H1 (cell line): ENCODE measurements around the gene SLC23A1. TPM values are rescaled to one million over a fixed set of nuclear protein-coding genes. Genes with fewer than 3 reads are reported as not detected.

ENCODE experiments used
- CTCF ChIA-PET: fragments of 300-600 bp; sonication (Branson Sonifier 250); formaldehyde crosslinking; loops from one replicate; lab custom pipeline; 2021; ENCODE audit not compliant: partially characterized antibody; lab: Charles Lee
- POLR2A ChIA-PET: fragments of 300-600 bp; sonication (Branson Sonifier 250); formaldehyde crosslinking; loops from one replicate; lab custom pipeline; 2021; ENCODE audit warnings: inconsistent platforms; ENCODE audit not compliant: partially characterized antibody; lab: Charles Lee
- DNase-seq, 2 experiments: peaks; one replicate each; pipeline versions ENCODE4 v3.0.0 to v3.0.0-alpha.2; 2010 to 2022; ENCODE audit warnings: low spot score in 2 of 2, low read depth in 1 of 2, mixed read lengths in 1 of 2
- FAIRE-seq: peaks from 2 replicates; lab custom pipeline; 2011; peaks lifted over from hg19 to GRCh38; lab: Jason Lieb, UNC
- H2AFZ ChIP-seq: 2 replicates; pipeline ENCODE4 v1.8.1; 2012; ENCODE audit warnings: low read length, inconsistent platforms
- H2AK5ac ChIP-seq: 2 replicates; pipeline ENCODE4 v1.6.1; 2013; ENCODE audit warnings: low read depth, low read length
- H2BK120ac ChIP-seq: replicated peaks from 2 replicates; pipeline ENCODE3; 2013; ENCODE audit warnings: low read depth, low read length, inconsistent platforms
- H2BK12ac ChIP-seq: 2 replicates; pipeline ENCODE4 v1.6.1; 2013; ENCODE audit warnings: low read depth, low read length
- H2BK15ac ChIP-seq: 2 replicates; pipeline ENCODE4 v1.6.1; 2013; ENCODE audit warnings: low read length
- H2BK20ac ChIP-seq: 2 replicates; pipeline ENCODE4 v1.6.1; 2013; ENCODE audit warnings: low read length
- H2BK5ac ChIP-seq: 2 replicates; pipeline ENCODE4 v1.6.1; 2013; ENCODE audit warnings: low read depth, low read length
- H3K14ac ChIP-seq: 2 replicates; pipeline ENCODE4 v1.6.1; 2013; ENCODE audit warnings: inconsistent platforms; ENCODE audit not compliant: insufficient read length
- H3K18ac ChIP-seq: 2 replicates; pipeline ENCODE4 v1.6.1; 2013; ENCODE audit warnings: low read length; ENCODE audit errors: extremely low read depth
- H3K23ac ChIP-seq: 2 replicates; pipeline ENCODE4 v1.6.1; 2013; ENCODE audit warnings: inconsistent platforms; ENCODE audit not compliant: insufficient read length
- H3K23me2 ChIP-seq: 2 replicates; pipeline ENCODE4 v1.6.1; 2013; ENCODE audit warnings: low read depth, low read length
- H3K27ac ChIP-seq: 2 replicates; pipeline ENCODE4 v1.6.1; 2011; ENCODE audit warnings: low read depth, low read length, inconsistent platforms
- H3K27me3 ChIP-seq, 4 experiments: replicated peaks in 1 of 4; 1 replicate in 1 of 4; 2 replicates in 3 of 4; pipeline versions ENCODE4 v1.6.1 to v1.8.1; 2011 to 2013; ENCODE audit warnings: low read length in 3 of 4, mild to moderate bottlenecking in 3 of 4, inconsistent platforms in 2 of 4, mixed read lengths in 2 of 4, moderate library complexity in 1 of 4; ENCODE audit not compliant: control insufficient read depth in 3 of 4, insufficient read depth in 3 of 4; ENCODE audit errors: extremely low read depth in 1 of 4
- H3K36me3 ChIP-seq, 4 experiments: 2 replicates each; pipeline versions ENCODE4 v1.6.1 to v1.8.1; 2011 to 2013; ENCODE audit warnings: mild to moderate bottlenecking in 4 of 4, low read length in 3 of 4, moderate library complexity in 2 of 4, control low read depth in 1 of 4, inconsistent platforms in 1 of 4; ENCODE audit not compliant: insufficient read depth in 4 of 4, control insufficient read depth in 2 of 4
- H3K4ac ChIP-seq: replicated peaks from 2 replicates; pipeline ENCODE3; 2013; ENCODE audit warnings: low read length, low read depth, mixed read lengths, inconsistent platforms; ENCODE audit not compliant: insufficient read length
- H3K4me1 ChIP-seq, 4 experiments: replicated peaks in 1 of 4; 1 replicate in 1 of 4; 2 replicates in 3 of 4; pipeline versions ENCODE4 v1.6.1 to v1.8.1; 2011 to 2013; ENCODE audit warnings: low read length in 3 of 4, inconsistent platforms in 2 of 4, mixed read lengths in 1 of 4; ENCODE audit not compliant: insufficient read depth in 4 of 4, control insufficient read depth in 3 of 4
- H3K4me2 ChIP-seq, 2 experiments: 2 replicates each; pipeline versions ENCODE4 v1.6.1 to v1.8.1; 2011 to 2013; ENCODE audit warnings: low read depth in 2 of 2, low read length in 2 of 2, control low read depth in 1 of 2, inconsistent platforms in 1 of 2, mild to moderate bottlenecking in 1 of 2; ENCODE audit not compliant: insufficient read depth in 1 of 2
- H3K4me3 ChIP-seq, 4 experiments: fragments of 200-600, 300-600 bp in 1 of 4; sonication (generic), shearing (Covaris generic), sonication (Bioruptor Twin) in 1 of 4; 2 replicates each; pipeline versions ENCODE4 v1.5.1 to v1.8.1; 2011 to 2016; ENCODE audit warnings: low read length in 4 of 4, low read depth in 3 of 4, control low read depth in 2 of 4, inconsistent platforms in 2 of 4, mild to moderate bottlenecking in 2 of 4, mixed read lengths in 1 of 4, moderate library complexity in 1 of 4; ENCODE audit not compliant: insufficient read depth in 2 of 4; ENCODE audit errors: extremely low read depth in 1 of 4
- H3K56ac ChIP-seq: replicated peaks from 2 replicates; pipeline ENCODE3; 2013; ENCODE audit warnings: low read depth, mild to moderate bottlenecking, mixed read lengths, low read length, inconsistent platforms; ENCODE audit not compliant: insufficient read length
- H3K79me1 ChIP-seq: 2 replicates; pipeline ENCODE4 v1.6.1; 2013; ENCODE audit warnings: low read depth, low read length, control low read depth
- H3K79me2 ChIP-seq, 2 experiments: 2 replicates each; pipeline versions ENCODE4 v1.6.1 to v1.8.1; 2012 to 2013; ENCODE audit warnings: low read length in 2 of 2, mild to moderate bottlenecking in 2 of 2, inconsistent platforms in 1 of 2; ENCODE audit not compliant: insufficient read depth in 2 of 2, control insufficient read depth in 1 of 2
- H3K9ac ChIP-seq, 4 experiments: replicated peaks in 1 of 4; 1 replicate in 1 of 4; 2 replicates in 3 of 4; pipeline versions ENCODE4 v1.6.1 to v1.8.1; 2011 to 2013; ENCODE audit warnings: low read depth in 3 of 4, low read length in 3 of 4, control low read depth in 2 of 4, mild to moderate bottlenecking in 2 of 4, moderate library complexity in 2 of 4, inconsistent platforms in 1 of 4; ENCODE audit errors: extremely low read depth in 1 of 4
- H3K9me3 ChIP-seq, 2 experiments: 2 replicates each; pipeline versions ENCODE4 v1.6.1 to v1.8.1; 2012 to 2013; ENCODE audit warnings: mild to moderate bottlenecking in 2 of 2, moderate library complexity in 2 of 2, control low read depth in 1 of 2, inconsistent platforms in 1 of 2, low read depth in 1 of 2, low read length in 1 of 2, mixed read lengths in 1 of 2; ENCODE audit not compliant: insufficient read depth in 2 of 2
- H4K20me1 ChIP-seq, 2 experiments: replicated peaks in 1 of 2; 2 replicates each; pipeline versions ENCODE3 to v1.8.1; 2011 to 2013; ENCODE audit warnings: inconsistent platforms in 2 of 2, low read length in 2 of 2, mild to moderate bottlenecking in 1 of 2; ENCODE audit not compliant: insufficient read depth in 2 of 2, control insufficient read depth in 1 of 2
- H4K5ac ChIP-seq: 2 replicates; pipeline ENCODE4 v1.6.1; 2013; ENCODE audit warnings: low read length, low read depth, mixed read lengths, inconsistent platforms; ENCODE audit not compliant: insufficient read length
- H4K8ac ChIP-seq: 2 replicates; pipeline ENCODE4 v1.8.0; 2013; ENCODE audit warnings: mild to moderate bottlenecking, moderate library complexity, low read length, inconsistent platforms; ENCODE audit not compliant: insufficient read depth; ENCODE audit errors: extremely low read depth
- H4K91ac ChIP-seq: replicated peaks from 2 replicates; pipeline ENCODE3; 2013; ENCODE audit warnings: low read length, mixed read lengths, inconsistent platforms; ENCODE audit not compliant: insufficient read length
- ASH2L ChIP-seq: fragments of 200-600, 300-600 bp; sonication (generic); IDR thresholded peaks from one replicate; pipeline ENCODE4 v1.7.1; 2017; ENCODE audit warnings: low read length
- CEBPB ChIP-seq: IDR thresholded peaks from 2 replicates; pipeline ENCODE4 v1.6.1; 2012; ENCODE audit warnings: low read depth, low read length
- CTBP2 ChIP-seq: IDR thresholded peaks from 2 replicates; pipeline ENCODE4 v1.7.0; 2011; ENCODE audit warnings: borderline replicate concordance, mild to moderate bottlenecking, moderate library complexity, mixed read lengths, low read length; ENCODE audit not compliant: insufficient read depth, insufficient read length
- GABPA ChIP-seq: IDR thresholded peaks from 2 replicates; pipeline ENCODE4 v1.6.1; 2011; ENCODE audit warnings: mild to moderate bottlenecking, low read length, moderate library complexity, borderline replicate concordance; ENCODE audit not compliant: insufficient read depth
- HDAC2 ChIP-seq, 2 experiments: fragments of 300-600 bp in 1 of 2; sonication (generic) in 1 of 2; IDR thresholded peaks; 2 replicates each; pipeline ENCODE4 v1.6.1; 2011 to 2012; ENCODE audit warnings: low read depth in 2 of 2, low read length in 2 of 2, mild to moderate bottlenecking in 2 of 2, moderate library complexity in 2 of 2, borderline replicate concordance in 1 of 2, inconsistent platforms in 1 of 2
- SUZ12 ChIP-seq: fragments of 200-600 bp; sonication (generic); IDR thresholded peaks from 2 replicates; pipeline ENCODE4 v1.6.1; 2012; ENCODE audit warnings: mild to moderate bottlenecking, inconsistent platforms, low read length, moderate library complexity, mixed read lengths
- USF2 ChIP-seq: IDR thresholded peaks from 2 replicates; pipeline ENCODE4 v1.6.1; 2011; ENCODE audit warnings: low read length, improper control_type of control experiment
- WGBS, 2 experiments: shearing (Covaris generic) in 1 of 2; methylation state at CpG; one replicate each; pipeline versions ENCODE4 v1.1.6 to v1.1.7; 2013 to 2015; ENCODE audit warnings: low lambda C conversion rate in 2 of 2, mixed read lengths in 2 of 2, inconsistent platforms in 1 of 2, low coverage in 1 of 2, missing lambda C conversion rate in 1 of 2; ENCODE audit not compliant: insufficient replicate concordance in 2 of 2, insufficient coverage in 1 of 2, insufficient read length in 1 of 2; ENCODE audit errors: extremely low coverage in 1 of 2, missing lambda C conversion rate in 1 of 2; 5-methylcytosine and 5-hydroxymethylcytosine counted together
- polyA plus RNA-seq, 7 experiments: library from polyadenylated mRNA; depleted of rRNA in 3 of 7; stranded (reverse) in 5 of 7; unstranded in 2 of 7; fragments of >200 nt in 5 of 7; fragments of 200-250 nt in 2 of 7; gene quantifications; 1 replicate in 5 of 7; 2 replicates in 1 of 7; 4 replicates in 1 of 7; pipeline versions ENCODE4 v1.2.1 to v1.2.3, GENCODE V29; 2011 to 2013; ENCODE audit warnings: missing spikeins in 2 of 7, mixed read lengths in 2 of 7
- total RNA-seq: library from RNA; stranded (reverse); fragmentation: NEBNext Ultra II Directional; extraction: Animal tissue kit (Norgen Biotek cat#: 25700); gene quantifications from 2 replicates; pipeline ENCODE4 v1.2.1, GENCODE V29; 2021
- TF ChIP-seq, protein P1 (sequence below): IDR thresholded peaks from 2 replicates; pipeline ENCODE4 v1.6.1; 2012; ENCODE audit warnings: inconsistent platforms

SLC23A1 gene
- total and polyA plus RNA-seq, 2 of the 8 experiments (the other 6 are each of a cell fraction or from before 2014, with no cell fraction given) = not detected

DNA sequence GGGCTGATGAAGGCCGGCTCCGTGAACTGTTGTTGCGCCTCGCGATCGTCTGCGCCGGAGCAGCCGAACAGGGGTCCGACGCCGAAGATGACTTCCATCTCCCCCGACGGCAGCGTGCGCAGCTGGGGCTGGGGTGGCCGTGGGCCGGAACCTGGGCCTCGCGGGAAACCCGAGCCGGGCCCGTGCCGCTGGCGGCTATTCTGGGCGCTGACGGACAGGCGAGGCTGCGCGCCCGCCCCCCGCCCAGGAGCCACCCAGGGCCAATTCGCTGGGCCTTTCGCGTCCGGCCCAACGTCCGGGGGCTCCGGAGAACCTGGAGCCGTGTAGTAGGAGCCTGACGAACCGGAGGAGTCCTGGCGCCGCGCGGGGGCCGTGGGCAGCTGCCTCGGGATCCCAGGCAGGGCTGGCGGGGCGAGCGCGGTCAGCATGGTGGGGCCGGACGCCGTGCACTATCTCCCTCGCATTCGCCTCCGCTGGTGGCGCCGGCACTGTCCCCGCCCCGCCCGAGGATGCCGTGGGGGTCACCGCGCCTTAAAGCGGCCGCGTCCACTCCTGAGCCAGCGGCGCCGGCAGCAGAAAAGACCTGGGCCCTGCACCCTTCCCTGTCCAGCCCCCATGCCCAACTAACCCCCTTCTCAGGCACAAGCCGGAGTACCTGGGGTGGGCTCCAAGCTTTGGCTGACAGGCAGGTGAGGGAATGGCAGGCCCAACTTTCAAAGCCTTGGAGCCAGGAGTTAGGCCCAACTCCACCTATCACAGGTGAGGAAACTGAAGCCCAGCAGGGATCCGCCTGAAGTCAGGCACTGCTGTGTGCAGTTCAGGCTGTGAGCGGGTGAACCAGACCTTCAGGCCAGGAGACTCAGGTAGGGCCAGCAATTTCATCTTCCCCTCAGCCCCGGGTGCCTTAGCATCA, 11.8 kb upstream of the SLC23A1 start, which contains the start of gene PROB1:
Gene PROB1 (minus strand): TSS at position 451 of the 913 bp plus-strand sequence. CDS start 23 bp downstream, at position 428.
- peak within 1 kb of the TSS; percentile 71 for H3K18ac ChIP-seq
- H3K4me3 ChIP-seq = peak within 1 kb of the TSS; percentile 42 to 68 (median 54)
- FAIRE-seq = no peak
- peaks cover 0 to 29% (median 15%) of the 10 kb centered on the region in 4 experiments; a peak in 6 of 7 replicates for H3K4me1 ChIP-seq
- peak within 1 kb of the TSS; percentile 56; the same call in 1 of the 2 replicates for H2AFZ ChIP-seq
- ChIA-PET CTCF (interaction anchor here (1.1 to 1.8 kb wide), 9 partner anchors 10 to 908 kb away, joined by 3 to 6 read pairs (median 3); partner anchors contain the start of gene PAIP2), POLR2A (interaction anchor here (0.5 to 3.9 kb wide), 18 partner anchors 7 to 239 kb away, joined by 3 to 16 read pairs (median 5); partner anchors contain the start of genes MATR3 and PAIP2)
- no peak within 1 kb of the TSS for H4K5ac ChIP-seq
- peak within 1 kb of the TSS; percentile 82 to 85 for H3K4me2 ChIP-seq
- H3K23me2 ChIP-seq = peaks cover 27% of the 10 kb centered on the region; the same call in 1 of the 2 replicates
- no peaks in the 10 kb centered on the region for H3K79me2 ChIP-seq
- no peaks in the 10 kb centered on the region for H3K9me3 ChIP-seq
- H2BK120ac ChIP-seq = no peak within 1 kb of the TSS
- no peak within 1 kb of the TSS for H3K23ac ChIP-seq
- peak within 1 kb of the TSS; percentile 62 for H4K91ac ChIP-seq
- no peak for DNase-seq
- no peak within 1 kb of the TSS for H2BK5ac ChIP-seq
- H3K27ac ChIP-seq = no peak within 1 kb of the TSS
- no peaks in the 10 kb centered on the region for H3K36me3 ChIP-seq
- H3K9ac ChIP-seq = peak within 1 kb of the TSS in 3 of 4 experiments; percentile 32 to 37 (median 34); a peak in 5 of 7 replicates
- H2BK15ac ChIP-seq = no peak within 1 kb of the TSS
- H2AK5ac ChIP-seq = no peak within 1 kb of the TSS
- no peak within 1 kb of the TSS; the same call in 1 of the 2 replicates for H2BK12ac ChIP-seq
- no peak within 1 kb of the TSS for H3K56ac ChIP-seq
- H4K20me1 ChIP-seq = peaks cover 0 to 3% of the 10 kb centered on the region in 2 experiments
- H2BK20ac ChIP-seq = no peak within 1 kb of the TSS
- H3K14ac ChIP-seq = no peak within 1 kb of the TSS
- 23% methylated on average over 46 of the region's 76 CpGs; no CpG with 5 or more reads in 1 of the 2 experiments for WGBS, 2 experiments
- H4K8ac ChIP-seq = peak within 1 kb of the TSS; percentile 74; the same call in 1 of the 2 replicates
- no peaks in the 10 kb centered on the region for H3K79me1 ChIP-seq
- H3K4ac ChIP-seq = no peak within 1 kb of the TSS
- H3K27me3 ChIP-seq = peaks cover 14 to 34% (median 28%) of the 10 kb centered on the region in 4 experiments; a peak in 6 of 7 replicates
- TF ChIP-seq CEBPB = no peak
- peak; percentile 27 for TF ChIP-seq ASH2L
- TF ChIP-seq HDAC2 (IDR thresholded peaks at IDR 0.05; ENCODE audit: borderline replicate concordance in 1 of 2, low read depth in 2 of 2, low read length in 2 of 2) = no peak
- 0 out of 2 replicates have a peak, but pooled peaks have one; percentile 10 for TF ChIP-seq GABPA
- TF ChIP-seq, protein P1, sequence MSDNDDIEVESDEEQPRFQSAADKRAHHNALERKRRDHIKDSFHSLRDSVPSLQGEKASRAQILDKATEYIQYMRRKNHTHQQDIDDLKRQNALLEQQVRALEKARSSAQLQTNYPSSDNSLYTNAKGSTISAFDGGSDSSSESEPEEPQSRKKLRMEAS = 0 out of 2 replicates have a peak, but pooled peaks have one; percentile 12
- peak; percentile 64 for TF ChIP-seq CTBP2
- TF ChIP-seq USF2 = no peak
- 0 out of 2 replicates have a peak, but pooled peaks have one; percentile 5 for TF ChIP-seq SUZ12
